HEK293 (cell line): ENCODE measurements around the gene LHX4.

Experiments used
- CTCF ChIA-PET: fragments of 350-600 bp; formaldehyde crosslinking; extraction: SDS; loops from one replicate; lab custom pipeline; 2021; ENCODE audit warnings: antibody characterized with exemption; lab: Yijun Ruan, JAX
- POLR2A ChIA-PET: fragments of 300-600 bp; formaldehyde crosslinking; extraction: SDS; loops from one replicate; lab custom pipeline; 2020; ENCODE audit warnings: antibody characterized with exemption, inconsistent platforms; lab: Yijun Ruan, JAX
- H3K27ac ChIP-seq: fragments of 200-500 bp; sonication (Bioruptor generic); 2 replicates; pipeline ENCODE4 v1.5.1; 2014; ENCODE audit warnings: low read depth, low read length, control low read depth, inconsistent platforms; ENCODE audit errors: extremely low read depth
- H3K36me3 ChIP-seq, 2 experiments: fragments of 200-500 bp in 1 of 2; sonication (Bioruptor generic) in 1 of 2; 1 replicate in 1 of 2; 2 replicates in 1 of 2; pipeline ENCODE4 v1.5.1; 2014 to 2017; ENCODE audit warnings: inconsistent platforms in 2 of 2, low read length in 2 of 2; ENCODE audit not compliant: control insufficient read depth in 2 of 2, insufficient read depth in 1 of 2
- H3K4me1 ChIP-seq: fragments of 200-500 bp; sonication (Bioruptor generic); 2 replicates; pipeline ENCODE4 v1.5.1; 2014; ENCODE audit warnings: mild to moderate bottlenecking, low read length, inconsistent platforms; ENCODE audit not compliant: control insufficient read depth, insufficient read depth
- H3K4me3 ChIP-seq: 2 replicates; pipeline ENCODE4 v1.5.1; 2011; ENCODE audit warnings: low read depth, mild to moderate bottlenecking, control low read depth, low read length, moderate library complexity
- H3K9me3 ChIP-seq: fragments of 200-500 bp; sonication (Bioruptor generic); 2 replicates; pipeline ENCODE4 v1.5.1; 2014; ENCODE audit warnings: low read depth, low read length, inconsistent platforms; ENCODE audit not compliant: control insufficient read depth, insufficient read depth
- GLI4 ChIP-seq: fragments of 450-650 bp; formaldehyde crosslinking; IDR thresholded peaks from 2 replicates; pipeline ENCODE4 v1.5.1; 2016; ENCODE audit warnings: missing biosample characterization, missing genetic modification characterization
- KLF10 ChIP-seq: fragments of 450-650 bp; IDR thresholded peaks from 2 replicates; pipeline ENCODE4 v1.5.1; 2018; ENCODE audit warnings: missing biosample characterization, mild to moderate bottlenecking, missing genetic modification characterization
- KLF8 ChIP-seq: fragments of 450-650 bp; formaldehyde crosslinking; IDR thresholded peaks from 2 replicates; pipeline ENCODE4 v1.5.1; 2016; ENCODE audit warnings: missing biosample characterization, missing genetic modification characterization
- OSR2 ChIP-seq: fragments of 450-650 bp; formaldehyde crosslinking; IDR thresholded peaks from 2 replicates; pipeline ENCODE4 v1.5.1; 2016; ENCODE audit warnings: missing biosample characterization, missing genetic modification characterization
- PBX3 ChIP-seq: sonication (generic); formaldehyde crosslinking; IDR thresholded peaks from 2 replicates; pipeline ENCODE4 v1.8.1; 2022; ENCODE audit warnings: mild to moderate bottlenecking, moderate library complexity, missing genetic modification reagents
- SP7 ChIP-seq: fragments of 450-650 bp; formaldehyde crosslinking; IDR thresholded peaks from 2 replicates; pipeline ENCODE4 v1.5.1; 2016; ENCODE audit warnings: missing biosample characterization, missing genetic modification characterization
- ZNF121 ChIP-seq: fragments of 450-650 bp; formaldehyde crosslinking; IDR thresholded peaks from 2 replicates; pipeline ENCODE4 v1.5.1; 2016; ENCODE audit warnings: missing biosample characterization, missing genetic modification characterization
- ZNF155 ChIP-seq: fragments of 450-650 bp; formaldehyde crosslinking; IDR thresholded peaks from 2 replicates; pipeline ENCODE4 v1.5.1; 2016; ENCODE audit warnings: missing biosample characterization, missing genetic modification characterization
- ZNF202 ChIP-seq: fragments of 450-650 bp; formaldehyde crosslinking; IDR thresholded peaks from 2 replicates; pipeline ENCODE4 v1.5.1; 2016; ENCODE audit warnings: missing biosample characterization, missing genetic modification characterization, borderline replicate concordance
- ZNF214 ChIP-seq: fragments of 450-650 bp; formaldehyde crosslinking; IDR thresholded peaks from 2 replicates; pipeline ENCODE4 v1.5.1; 2017; ENCODE audit warnings: missing biosample characterization, mild to moderate bottlenecking, missing genetic modification characterization, borderline replicate concordance
- ZNF350 ChIP-seq: fragments of 450-650 bp; formaldehyde crosslinking; IDR thresholded peaks from 2 replicates; pipeline ENCODE4 v1.5.0; 2017; ENCODE audit warnings: missing biosample characterization, mild to moderate bottlenecking, missing genetic modification characterization
- ZNF391 ChIP-seq: fragments of 450-650 bp; formaldehyde crosslinking; IDR thresholded peaks from 2 replicates; pipeline ENCODE4 v1.5.1; 2016; ENCODE audit warnings: low read depth, missing biosample characterization, missing genetic modification characterization, borderline replicate concordance
- ZNF416 ChIP-seq: fragments of 450-650 bp; formaldehyde crosslinking; IDR thresholded peaks from 2 replicates; pipeline ENCODE4 v1.5.1; 2016; ENCODE audit warnings: missing biosample characterization, missing genetic modification characterization
- ZNF510 ChIP-seq: fragments of 450-650 bp; formaldehyde crosslinking; IDR thresholded peaks from 2 replicates; pipeline ENCODE4 v1.5.1; 2018; ENCODE audit warnings: mild to moderate bottlenecking, missing genetic modification characterization, missing biosample characterization; ENCODE audit not compliant: insufficient replicate concordance
- ZNF518A ChIP-seq: fragments of 450-650 bp; formaldehyde crosslinking; conservative IDR thresholded peaks from 2 replicates; pipeline ENCODE4 v1.5.1; 2016; ENCODE audit warnings: low read depth, missing biosample characterization, missing genetic modification characterization
- ZNF530 ChIP-seq: fragments of 450-650 bp; formaldehyde crosslinking; IDR thresholded peaks from 2 replicates; pipeline ENCODE4 v1.5.1; 2016; ENCODE audit warnings: low read depth, missing biosample characterization, missing genetic modification characterization
- ZNF555 ChIP-seq: fragments of 450-650 bp; formaldehyde crosslinking; conservative IDR thresholded peaks from 2 replicates; pipeline ENCODE4 v1.5.1; 2017; ENCODE audit warnings: missing biosample characterization, mild to moderate bottlenecking, missing genetic modification characterization, inconsistent platforms
- ZNF600 ChIP-seq: fragments of 450-650 bp; formaldehyde crosslinking; IDR thresholded peaks from 2 replicates; pipeline ENCODE4 v1.5.1; 2016; ENCODE audit warnings: missing biosample characterization, missing genetic modification characterization
- ZNF624 ChIP-seq: fragments of 450-650 bp; formaldehyde crosslinking; IDR thresholded peaks from 2 replicates; pipeline ENCODE4 v1.5.1; 2017; ENCODE audit warnings: missing biosample characterization, missing genetic modification characterization
- ZNF670 ChIP-seq: fragments of 450-650 bp; formaldehyde crosslinking; IDR thresholded peaks from 2 replicates; pipeline ENCODE4 v1.5.1; 2016; ENCODE audit warnings: missing biosample characterization, missing genetic modification characterization, low read depth
- TF ChIP-seq, protein P1 (sequence below): fragments of 450-650 bp; formaldehyde crosslinking; IDR thresholded peaks from 2 replicates; pipeline ENCODE4 v1.5.1; 2016; ENCODE audit warnings: missing biosample characterization, missing genetic modification characterization, borderline replicate concordance
- TF ChIP-seq, protein P2 (sequence below): fragments of 450-650 bp; formaldehyde crosslinking; IDR thresholded peaks from 2 replicates; pipeline ENCODE4 v1.5.1; 2016; ENCODE audit warnings: missing biosample characterization, missing genetic modification characterization

LHX4 gene

GRCh38 chr1:180299479-180300221 is 69.6 kb downstream of the LHX4 start (continued):
- TF ChIP-seq GLI4 (tag by site-specific recombination) = no peak
- TF ChIP-seq SP7 = no peak

GRCh38 chr1:180301135-180301742 is 71.2 kb downstream of the LHX4 start:
- no peaks in the 10 kb centered on the region for H3K9me3 ChIP-seq
- H3K36me3 ChIP-seq = no peaks in the 10 kb centered on the region
- CTCF ChIA-PET = no interaction called here
- no peak for TF ChIP-seq ZNF155
- TF ChIP-seq ZNF121 (tag by site-specific recombination) = no peak
- TF ChIP-seq OSR2 (tag by site-specific recombination) = no peak
- no peak for TF ChIP-seq ZNF624
- TF ChIP-seq ZNF600 (tag by site-specific recombination) = no peak
- no peak for TF ChIP-seq PBX3 (CRISPR knock-in tag)
- no peak for TF ChIP-seq ZNF391
- no peak for TF ChIP-seq KLF8 (tag by site-specific recombination)
- TF ChIP-seq ZNF518A (tag by site-specific recombination) = no peak
- POLR2A ChIA-PET = no interaction called here
- no peak overlapping the region for H3K4me3 ChIP-seq
- H3K4me1 ChIP-seq = no peaks in the 10 kb centered on the region
- H3K27ac ChIP-seq = no peak overlapping the region

DNA sequence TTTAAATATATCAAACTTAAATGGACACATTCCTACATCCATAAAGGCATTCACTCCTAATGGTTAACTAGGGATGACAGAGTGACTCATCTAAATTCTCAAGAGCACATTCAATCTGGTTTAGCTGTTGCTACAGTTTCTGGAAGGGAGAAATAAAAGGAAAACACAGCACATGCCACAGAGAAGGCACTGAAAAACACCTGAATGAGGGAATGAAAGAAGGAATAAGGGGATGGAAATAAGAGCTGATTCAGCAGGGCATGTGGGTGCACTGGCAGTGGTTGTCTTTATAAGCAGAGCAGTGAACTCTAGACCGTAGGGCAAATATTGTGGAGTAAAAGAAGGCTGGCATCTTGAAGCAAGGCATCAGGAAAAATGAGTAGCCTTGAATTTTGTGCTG is 79.3 kb downstream of the LHX4 start:
- Histone ChIP-seq H3K4me1 (no peaks in the 10 kb centered on the region), H3K36me3 (peaks cover 0 to 11% of the 10 kb centered on the region in 2 experiments; a peak in 1 of 3 replicates), H3K27ac (no peak overlapping the region), H3K9me3 (no peaks in the 10 kb centered on the region), H3K4me3 (no peak overlapping the region)
- CTCF ChIA-PET = interaction anchor here (0.6 to 1.6 kb wide), 4 partner anchors 20 to 847 kb away, joined by 3 to 4 read pairs (median 3); no protein-coding TSS in a partner anchor
- POLR2A ChIA-PET = no interaction called here
- TF ChIP-seq, protein P1, sequence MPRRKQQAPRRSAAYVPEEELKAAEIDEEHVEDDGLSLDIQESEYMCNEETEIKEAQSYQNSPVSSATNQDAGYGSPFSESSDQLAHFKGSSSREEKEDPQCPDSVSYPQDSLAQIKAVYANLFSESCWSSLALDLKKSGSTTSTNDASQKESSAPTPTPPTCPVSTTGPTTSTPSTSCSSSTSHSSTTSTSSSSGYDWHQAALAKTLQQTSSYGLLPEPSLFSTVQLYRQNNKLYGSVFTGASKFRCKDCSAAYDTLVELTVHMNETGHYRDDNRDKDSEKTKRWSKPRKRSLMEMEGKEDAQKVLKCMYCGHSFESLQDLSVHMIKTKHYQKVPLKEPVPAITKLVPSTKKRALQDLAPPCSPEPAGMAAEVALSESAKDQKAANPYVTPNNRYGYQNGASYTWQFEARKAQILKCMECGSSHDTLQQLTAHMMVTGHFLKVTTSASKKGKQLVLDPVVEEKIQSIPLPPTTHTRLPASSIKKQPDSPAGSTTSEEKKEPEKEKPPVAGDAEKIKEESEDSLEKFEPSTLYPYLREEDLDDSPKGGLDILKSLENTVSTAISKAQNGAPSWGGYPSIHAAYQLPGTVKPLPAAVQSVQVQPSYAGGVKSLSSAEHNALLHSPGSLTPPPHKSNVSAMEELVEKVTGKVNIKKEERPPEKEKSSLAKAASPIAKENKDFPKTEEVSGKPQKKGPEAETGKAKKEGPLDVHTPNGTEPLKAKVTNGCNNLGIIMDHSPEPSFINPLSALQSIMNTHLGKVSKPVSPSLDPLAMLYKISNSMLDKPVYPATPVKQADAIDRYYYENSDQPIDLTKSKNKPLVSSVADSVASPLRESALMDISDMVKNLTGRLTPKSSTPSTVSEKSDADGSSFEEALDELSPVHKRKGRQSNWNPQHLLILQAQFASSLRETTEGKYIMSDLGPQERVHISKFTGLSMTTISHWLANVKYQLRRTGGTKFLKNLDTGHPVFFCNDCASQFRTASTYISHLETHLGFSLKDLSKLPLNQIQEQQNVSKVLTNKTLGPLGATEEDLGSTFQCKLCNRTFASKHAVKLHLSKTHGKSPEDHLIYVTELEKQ (tag by site-specific recombination) = no peak
- TF ChIP-seq ZNF350 = no peak
- no peak for TF ChIP-seq ZNF510
- no peak for TF ChIP-seq ZNF670
- TF ChIP-seq ZNF555 = no peak
- no peak for TF ChIP-seq ZNF416 (tag by site-specific recombination)
- TF ChIP-seq ZNF530 = no peak
- TF ChIP-seq, protein P2, sequence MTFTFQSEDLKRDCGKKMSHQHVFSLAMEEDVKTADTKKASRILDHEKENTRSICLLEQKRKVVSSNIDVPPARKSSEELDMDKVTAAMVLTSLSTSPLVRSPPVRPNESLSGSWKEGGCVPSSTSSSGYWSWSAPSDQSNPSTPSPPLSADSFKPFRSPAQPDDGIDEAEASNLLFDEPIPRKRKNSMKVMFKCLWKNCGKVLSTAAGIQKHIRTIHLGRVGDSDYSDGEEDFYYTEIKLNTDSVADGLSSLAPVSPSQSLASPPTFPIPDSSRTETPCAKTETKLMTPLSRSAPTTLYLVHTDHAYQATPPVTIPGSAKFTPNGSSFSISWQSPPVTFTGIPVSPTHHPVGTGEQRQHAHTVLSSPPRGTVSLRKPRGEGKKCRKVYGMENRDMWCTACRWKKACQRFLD (tag by site-specific recombination) = no peak
- no peak for TF ChIP-seq ZNF202 (tag by site-specific recombination)
- no peak for TF ChIP-seq ZNF214 (tag by site-specific recombination)
- TF ChIP-seq KLF10 = no peak
